ENCODE measurements around the gene SLC23A2.

GRCh38 chr20:4812216-4812615, 189.1 kb downstream of the SLC23A2 start:
- TF ChIP-seq TAF1 (IDR thresholded peaks at IDR 0.05; ENCODE audit: borderline replicate concordance, low read depth, low read length) = no peak
- no peak for TF ChIP-seq CTCF (IDR thresholded peaks at IDR 0.05)
- no peak for TF ChIP-seq MXI1 (IDR thresholded peaks at IDR 0.05; ENCODE audit: low read depth, low read length)
- no peak for TF ChIP-seq POLR2AphosphoS5 (IDR thresholded peaks at IDR 0.05; ENCODE audit: low read depth, low read length)
- TF ChIP-seq EP300 (IDR thresholded peaks at IDR 0.05; ENCODE audit: borderline replicate concordance in 1 of 2, low read depth in 1 of 2, low read length in 1 of 2) = no peak
- no peak for TF ChIP-seq NFIC (IDR thresholded peaks at IDR 0.05; ENCODE audit: borderline replicate concordance)
